ENCODE results near the gene STEEP1.

- TF ChIP-seq CTCF (IDR thresholded peaks at IDR 0.05; ENCODE audit: insufficient read depth, low read length, poor library complexity, severe bottlenecking) (peak; percentile 50), EZH2phosphoT487 (conservative IDR thresholded peaks at IDR 0.05; ENCODE audit: low read length) (no peak)
These were observed 76.5 kb downstream of the STEEP1 start for GRCh38 chrX:119488749-119489148.

Data from SU-DHL-6 (cell line).